Erythroblast (primary cell): Measurements from ENCODE around the gene STPG4.

Experiments
- GATA1 ChIP-seq: IDR thresholded peaks from 2 replicates; pipeline ENCODE4 v1.6.1; 2011; ENCODE audit warnings: low read depth, mild to moderate bottlenecking, control low read depth, low read length, moderate library complexity
- POLR2A ChIP-seq: IDR thresholded peaks from 2 replicates; pipeline ENCODE4 v1.6.1; 2011; ENCODE audit warnings: mild to moderate bottlenecking, low read length

DNA sequence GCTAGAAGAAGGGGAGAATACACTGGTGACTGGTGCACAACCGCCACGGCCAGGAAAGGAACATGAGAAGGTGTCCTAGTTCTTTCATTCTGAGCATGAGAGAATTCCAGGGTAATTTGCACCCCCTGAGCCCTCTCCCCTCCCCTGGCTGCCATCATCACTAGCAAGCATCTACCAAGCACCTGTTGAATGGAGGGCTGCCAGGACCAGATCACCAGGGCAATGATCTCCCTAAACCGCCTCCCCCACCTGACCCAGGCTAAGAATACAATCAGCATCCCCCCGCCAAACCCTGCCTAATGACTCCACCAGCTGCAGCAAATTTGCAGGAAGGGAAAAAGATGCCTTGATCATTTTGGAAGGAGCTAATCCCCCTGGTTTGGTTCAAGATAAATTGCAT, 100.2 kb downstream of the STPG4 start:
- TF ChIP-seq POLR2A: no peak
- TF ChIP-seq GATA1: no peak
